ENCODE data around the gene CPLX4.
"Not testable (repeated sequence)": the region's sequence is repeated elsewhere in the genome, so short reads cannot be mapped to it uniquely, and the experiment has no call there.

CPLX4 gene

DNA sequence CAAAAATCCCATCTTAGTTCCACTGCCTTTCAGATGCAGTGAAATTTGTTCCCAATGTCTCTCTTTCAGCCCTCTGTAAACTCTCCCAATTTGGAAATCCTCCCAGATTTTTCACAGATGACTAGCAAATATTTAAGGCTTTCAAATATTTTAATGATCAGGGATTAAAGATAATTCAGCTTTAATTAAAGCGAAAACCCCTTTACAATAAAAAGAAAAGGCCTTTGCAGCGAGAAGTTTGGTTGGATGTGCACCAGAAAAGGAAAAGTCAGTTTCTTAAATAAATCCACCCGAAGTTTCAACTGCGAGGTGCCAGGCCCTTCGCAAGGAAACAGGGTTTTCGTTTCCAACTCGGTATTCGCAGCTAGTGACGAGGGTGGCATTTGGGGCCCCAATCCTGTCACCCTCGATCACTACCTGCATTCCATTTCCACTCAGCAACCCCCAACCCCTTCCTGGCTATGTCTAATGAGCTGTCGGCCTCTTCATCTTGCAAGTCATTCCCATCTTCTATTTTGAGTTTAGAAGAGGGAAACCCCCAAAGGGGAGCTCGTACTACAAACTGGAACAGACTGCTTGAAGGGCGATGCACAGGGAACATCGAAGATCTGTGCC is 46.7 kb downstream of the CPLX4 start:
- DNase-seq (ENCODE audit: low read depth, low spot score) = no peak

DNA sequence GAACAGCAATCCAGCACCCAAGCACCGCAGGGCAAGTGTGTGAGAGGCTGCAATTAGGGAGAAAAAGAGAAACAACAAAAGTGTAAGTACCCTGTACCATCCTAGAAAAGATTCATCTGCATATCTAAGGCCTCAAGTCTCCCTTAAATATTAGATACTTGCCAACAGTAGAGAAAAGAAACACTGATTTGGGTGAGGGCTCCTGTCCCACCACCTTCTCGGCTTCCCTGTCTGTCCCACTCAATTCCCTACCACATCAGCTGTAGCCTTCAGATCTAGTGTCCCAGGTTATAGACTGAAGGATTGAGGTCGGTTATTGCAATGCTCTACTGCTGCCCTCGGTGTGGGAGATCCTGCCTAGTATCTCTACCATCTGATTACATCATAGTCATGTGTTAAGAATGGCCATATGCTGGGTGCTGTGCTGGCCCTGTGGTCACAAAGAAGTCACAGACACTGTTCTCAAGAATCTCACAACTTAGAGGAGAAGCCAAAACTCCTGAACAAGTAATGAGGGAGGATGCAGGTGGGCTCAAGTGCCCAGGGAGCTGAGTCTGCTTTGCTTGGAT is 47.7 kb downstream of the CPLX4 start:
- DNase-seq (ENCODE audit: low read depth, low spot score) = no peak

DNA sequence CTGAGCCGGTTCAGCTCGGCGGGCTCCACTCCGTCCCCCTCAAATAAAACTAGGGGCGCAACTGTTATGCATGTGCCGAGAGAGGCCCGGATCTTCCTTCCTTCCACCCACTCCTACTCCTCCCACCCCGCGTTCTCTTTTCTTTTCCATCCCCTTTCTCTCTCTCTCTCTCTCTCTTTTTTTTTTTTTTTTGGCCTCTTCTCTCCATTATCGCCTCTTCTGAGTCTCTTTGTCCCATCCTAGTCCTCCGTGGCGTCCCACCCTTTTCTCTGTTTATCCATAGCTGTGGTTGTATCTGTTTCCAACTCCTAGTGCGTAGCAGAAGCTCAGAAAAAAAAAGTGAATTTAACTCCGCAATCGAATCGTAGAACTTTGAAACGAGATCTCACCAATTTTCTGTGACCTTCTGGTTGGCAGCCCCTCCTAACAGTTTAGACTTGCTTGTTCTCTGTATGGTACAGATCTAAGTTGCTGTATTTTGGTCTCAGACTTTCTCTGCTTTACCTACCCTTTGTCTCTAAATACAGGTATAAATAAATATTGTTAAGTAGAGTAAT is 48.8 kb downstream of the CPLX4 start:
- no peak for DNase-seq (ENCODE audit: low read depth, low spot score)

- peak; percentile 38 for DNase-seq (ENCODE audit: low read depth, low spot score)
Measured at GRCh38 chr18:59268721-59269562, 49.5 kb downstream of the CPLX4 start.

- no peak for DNase-seq (ENCODE audit: low read depth, low spot score)
Measured at GRCh38 chr18:59268127-59268720, 50.2 kb downstream of the CPLX4 start.

DNA sequence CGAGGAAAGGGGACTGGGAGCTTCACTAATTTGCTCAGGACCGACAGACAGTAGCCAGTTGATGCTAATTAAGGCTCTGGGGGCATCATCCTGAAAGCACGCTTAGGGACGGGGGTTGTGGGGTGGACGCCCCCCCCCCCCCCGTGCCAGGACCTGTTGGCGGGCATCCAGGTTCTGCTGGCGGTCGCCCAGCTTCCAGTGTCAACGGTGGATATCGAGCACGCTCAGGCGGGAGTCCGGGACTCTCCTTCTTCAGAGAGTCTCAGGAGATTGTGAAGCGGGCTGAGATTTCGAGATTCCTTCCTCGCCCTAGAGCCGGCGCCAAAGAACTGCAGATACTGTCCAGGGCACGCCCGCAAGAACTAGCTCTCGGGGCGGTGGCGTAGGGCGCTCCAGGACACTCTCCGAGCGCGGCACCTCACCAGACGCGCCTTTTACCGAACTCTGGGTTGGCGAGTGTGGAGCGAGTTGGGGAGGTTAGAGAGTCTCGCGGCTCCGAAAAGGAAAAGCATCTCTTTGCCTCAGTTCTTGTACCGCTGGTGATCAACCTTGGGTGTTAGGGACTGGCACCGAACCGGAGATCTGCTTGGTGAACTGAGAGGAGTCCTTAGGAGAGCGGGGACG is 50.8 kb downstream of the CPLX4 start:
- DNase-seq (ENCODE audit: low read depth, low spot score) = no peak

DNA sequence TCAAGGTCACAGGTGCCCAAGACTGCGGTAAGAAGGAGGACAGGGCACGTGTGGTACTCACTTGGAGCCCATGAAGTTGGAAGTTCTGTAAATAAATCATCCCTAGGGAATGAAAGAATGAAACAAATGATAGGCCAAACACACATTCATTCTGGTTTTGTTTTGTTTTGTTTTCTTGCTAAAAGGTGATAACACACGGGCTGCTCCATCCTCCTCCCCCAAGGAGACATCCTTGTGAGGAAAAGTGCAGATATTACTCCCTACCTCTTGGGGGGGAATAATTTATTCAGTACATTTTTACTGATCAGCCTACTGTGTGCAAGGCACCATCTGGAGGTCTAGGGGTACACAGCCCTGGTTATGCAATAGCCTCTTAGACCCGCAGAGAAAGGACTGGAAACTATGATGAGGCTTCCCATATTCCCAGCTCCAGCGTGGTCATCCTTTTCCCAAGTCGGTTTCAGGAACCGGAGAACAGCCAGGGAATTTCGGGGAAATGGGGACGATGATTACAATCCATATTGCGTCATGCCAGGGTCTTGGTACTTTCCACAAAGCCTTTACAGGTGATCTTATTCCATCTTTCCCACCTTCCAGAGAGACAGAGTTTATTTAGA is 51.5 kb downstream of the CPLX4 start:
- no peak for DNase-seq (ENCODE audit: low read depth, low spot score)

GRCh38 chr18:59266459-59266858 is 52.0 kb downstream of the CPLX4 start:
- no peak for DNase-seq (ENCODE audit: low read depth, low spot score)

GRCh38 chr18:59265974-59266369 is 52.5 kb downstream of the CPLX4 start:
- no peak for DNase-seq (ENCODE audit: low read depth, low spot score)

- DNase-seq (ENCODE audit: low read depth, low spot score) = no peak
Measured at GRCh38 chr18:59265246-59265973, 53.0 kb downstream of the CPLX4 start.

- DNase-seq (ENCODE audit: low read depth, low spot score) = no peak
Measured at GRCh38 chr18:59264651-59265245, 53.7 kb downstream of the CPLX4 start.

DNA sequence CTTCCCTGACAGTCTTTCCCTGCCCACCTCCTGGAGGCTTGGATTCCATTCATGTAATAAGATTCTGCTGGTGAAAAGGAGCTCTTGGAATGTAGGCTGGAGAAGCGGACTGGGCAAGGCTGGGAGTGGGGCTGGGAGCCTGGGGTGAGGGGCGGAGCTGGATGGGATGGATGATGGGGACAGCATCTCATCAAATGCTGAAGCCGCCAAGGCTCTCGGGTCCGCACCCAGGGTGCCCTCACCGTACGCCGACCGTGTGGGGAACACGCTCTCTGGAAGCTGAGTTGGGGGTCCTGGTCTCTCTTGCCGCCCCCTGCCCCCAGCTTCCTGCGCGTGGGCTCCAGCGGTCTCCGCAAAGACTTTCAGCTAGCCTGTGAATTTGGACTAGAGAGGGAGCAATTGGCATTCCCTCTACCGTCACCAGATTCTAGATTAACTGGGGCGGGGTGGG is 54.3 kb downstream of the CPLX4 start:
- peak; percentile 21 for DNase-seq (ENCODE audit: low read depth, low spot score)

- no peak for DNase-seq (ENCODE audit: low read depth, low spot score)
Measured at GRCh38 chr18:59263661-59264060, 54.8 kb downstream of the CPLX4 start.

- DNase-seq (ENCODE audit: low read depth, low spot score) = not testable (repeated sequence)
Measured at GRCh38 chr18:59262243-59262642, 56.2 kb downstream of the CPLX4 start.

DNA sequence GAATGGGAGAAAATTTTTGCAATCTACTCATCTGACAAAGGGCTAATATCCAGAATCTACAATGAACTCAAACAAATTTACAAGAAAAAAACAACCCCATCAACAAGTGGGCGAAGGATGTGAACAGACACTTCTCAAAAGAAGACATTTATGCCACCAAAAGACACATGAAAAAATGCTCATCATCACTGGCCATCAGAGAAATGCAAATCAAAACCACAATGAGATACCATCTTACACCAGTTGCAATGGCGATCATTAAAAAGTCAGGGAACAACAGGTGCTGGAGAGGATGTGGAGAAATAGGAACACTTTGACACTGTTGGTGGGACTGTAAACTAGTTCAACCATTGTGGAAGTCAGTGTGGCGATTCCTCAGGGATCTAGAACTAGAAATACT is 56.6 kb downstream of the CPLX4 start:
- DNase-seq (ENCODE audit: low read depth, low spot score) = not testable (repeated sequence)

GRCh38 chr18:59255491-59255890 is 63.0 kb downstream of the CPLX4 start:
- not testable (repeated sequence) for DNase-seq (ENCODE audit: low read depth, low spot score)

GRCh38 chr18:59249199-59249774 is 69.2 kb downstream of the CPLX4 start:
- peak; percentile 80 for DNase-seq (ENCODE audit: low read depth, low spot score)

- no peak for DNase-seq (ENCODE audit: low read depth, low spot score)
Measured at GRCh38 chr18:59246796-59247195, 71.7 kb downstream of the CPLX4 start.
